HEK293 (cell line): ENCODE data around the gene HIPK2.

Source experiments
- CTCF ChIA-PET: fragments of 350-600 bp; formaldehyde crosslinking; extraction: SDS; loops from one replicate; lab custom pipeline; 2021; ENCODE audit warnings: antibody characterized with exemption; lab: Yijun Ruan, JAX
- POLR2A ChIA-PET: fragments of 300-600 bp; formaldehyde crosslinking; extraction: SDS; loops from one replicate; lab custom pipeline; 2020; ENCODE audit warnings: antibody characterized with exemption, inconsistent platforms; lab: Yijun Ruan, JAX
- H3K27ac ChIP-seq: fragments of 200-500 bp; sonication (Bioruptor generic); 2 replicates; pipeline ENCODE4 v1.5.1; 2014; ENCODE audit warnings: low read depth, low read length, control low read depth, inconsistent platforms; ENCODE audit errors: extremely low read depth
- H3K36me3 ChIP-seq, 2 experiments: fragments of 200-500 bp in 1 of 2; sonication (Bioruptor generic) in 1 of 2; 1 replicate in 1 of 2; 2 replicates in 1 of 2; pipeline ENCODE4 v1.5.1; 2014 to 2017; ENCODE audit warnings: inconsistent platforms in 2 of 2, low read length in 2 of 2; ENCODE audit not compliant: control insufficient read depth in 2 of 2, insufficient read depth in 1 of 2
- H3K4me1 ChIP-seq: fragments of 200-500 bp; sonication (Bioruptor generic); 2 replicates; pipeline ENCODE4 v1.5.1; 2014; ENCODE audit warnings: mild to moderate bottlenecking, low read length, inconsistent platforms; ENCODE audit not compliant: control insufficient read depth, insufficient read depth
- H3K4me3 ChIP-seq: 2 replicates; pipeline ENCODE4 v1.5.1; 2011; ENCODE audit warnings: low read depth, mild to moderate bottlenecking, control low read depth, low read length, moderate library complexity
- H3K9me3 ChIP-seq: fragments of 200-500 bp; sonication (Bioruptor generic); 2 replicates; pipeline ENCODE4 v1.5.1; 2014; ENCODE audit warnings: low read depth, low read length, inconsistent platforms; ENCODE audit not compliant: control insufficient read depth, insufficient read depth
- GLIS2 ChIP-seq: fragments of 450-650 bp; formaldehyde crosslinking; IDR thresholded peaks from 2 replicates; pipeline ENCODE4 v1.5.1; 2016; ENCODE audit warnings: missing biosample characterization, missing genetic modification characterization
- MEIS1 ChIP-seq: sonication (generic); formaldehyde crosslinking; IDR thresholded peaks from 2 replicates; pipeline ENCODE4 v1.8.1; 2022; ENCODE audit warnings: missing genetic modification reagents, mild to moderate bottlenecking, borderline replicate concordance
- REPIN1 ChIP-seq: fragments of 450-650 bp; formaldehyde crosslinking; IDR thresholded peaks from 2 replicates; pipeline ENCODE4 v1.5.1; 2017; ENCODE audit warnings: missing biosample characterization, missing genetic modification characterization, low read depth
- YY2 ChIP-seq: fragments of 450-650 bp; formaldehyde crosslinking; IDR thresholded peaks from 2 replicates; pipeline ENCODE4 v1.5.1; 2016; ENCODE audit warnings: missing biosample characterization, missing genetic modification characterization
- ZBTB20 ChIP-seq: fragments of 450-650 bp; formaldehyde crosslinking; IDR thresholded peaks from 2 replicates; pipeline ENCODE4 v1.5.1; 2016; ENCODE audit warnings: missing biosample characterization, missing genetic modification characterization
- ZEB2 ChIP-seq: fragments of 450-650 bp; formaldehyde crosslinking; IDR thresholded peaks from 2 replicates; pipeline ENCODE4 v1.5.1; 2016; ENCODE audit warnings: missing biosample characterization, missing genetic modification characterization
- ZNF121 ChIP-seq: fragments of 450-650 bp; formaldehyde crosslinking; IDR thresholded peaks from 2 replicates; pipeline ENCODE4 v1.5.1; 2016; ENCODE audit warnings: missing biosample characterization, missing genetic modification characterization
- ZNF18 ChIP-seq: fragments of 450-650 bp; formaldehyde crosslinking; IDR thresholded peaks from 2 replicates; pipeline ENCODE4 v1.5.1; 2016; ENCODE audit warnings: missing biosample characterization, missing genetic modification characterization
- ZNF223 ChIP-seq: fragments of 450-650 bp; formaldehyde crosslinking; IDR thresholded peaks from 2 replicates; pipeline ENCODE4 v1.5.1; 2016; ENCODE audit warnings: missing biosample characterization, missing genetic modification characterization
- ZNF23 ChIP-seq: fragments of 450-650 bp; formaldehyde crosslinking; IDR thresholded peaks from 2 replicates; pipeline ENCODE4 v1.5.1; 2016; ENCODE audit warnings: missing biosample characterization, missing genetic modification characterization, borderline replicate concordance
- ZNF302 ChIP-seq: fragments of 450-650 bp; formaldehyde crosslinking; IDR thresholded peaks from 2 replicates; pipeline ENCODE4 v1.5.1; 2016; ENCODE audit warnings: missing biosample characterization, missing genetic modification characterization, low read depth
- ZNF335 ChIP-seq: fragments of 450-650 bp; formaldehyde crosslinking; conservative IDR thresholded peaks from 2 replicates; pipeline ENCODE4 v1.5.1; 2016; ENCODE audit warnings: missing biosample characterization, missing genetic modification characterization
- ZNF366 ChIP-seq: fragments of 450-650 bp; formaldehyde crosslinking; conservative IDR thresholded peaks from 2 replicates; pipeline ENCODE4 v1.5.1; 2016; ENCODE audit warnings: missing biosample characterization, missing genetic modification characterization
- ZNF391 ChIP-seq: fragments of 450-650 bp; formaldehyde crosslinking; IDR thresholded peaks from 2 replicates; pipeline ENCODE4 v1.5.1; 2016; ENCODE audit warnings: low read depth, missing biosample characterization, missing genetic modification characterization, borderline replicate concordance
- ZNF488 ChIP-seq: fragments of 450-650 bp; formaldehyde crosslinking; IDR thresholded peaks from 2 replicates; pipeline ENCODE4 v1.5.1; 2016; ENCODE audit warnings: missing biosample characterization, missing genetic modification characterization
- ZNF510 ChIP-seq: fragments of 450-650 bp; formaldehyde crosslinking; IDR thresholded peaks from 2 replicates; pipeline ENCODE4 v1.5.1; 2018; ENCODE audit warnings: mild to moderate bottlenecking, missing genetic modification characterization, missing biosample characterization; ENCODE audit not compliant: insufficient replicate concordance
- ZNF629 ChIP-seq: fragments of 450-650 bp; formaldehyde crosslinking; IDR thresholded peaks from 2 replicates; pipeline ENCODE4 v1.5.1; 2017; ENCODE audit warnings: missing biosample characterization, missing genetic modification characterization
- TF ChIP-seq, protein P1 (sequence below): fragments of 450-650 bp; formaldehyde crosslinking; IDR thresholded peaks from 2 replicates; pipeline ENCODE4 v1.5.1; 2016; ENCODE audit warnings: missing biosample characterization, missing genetic modification characterization
- TF ChIP-seq, protein P2 (sequence below): fragments of 450-650 bp; formaldehyde crosslinking; optimal IDR thresholded peaks from 2 replicates; pipeline ENCODE3; 2016; ENCODE audit warnings: missing biosample characterization, mild to moderate bottlenecking, missing genetic modification characterization

The HIPK2 gene

DNA sequence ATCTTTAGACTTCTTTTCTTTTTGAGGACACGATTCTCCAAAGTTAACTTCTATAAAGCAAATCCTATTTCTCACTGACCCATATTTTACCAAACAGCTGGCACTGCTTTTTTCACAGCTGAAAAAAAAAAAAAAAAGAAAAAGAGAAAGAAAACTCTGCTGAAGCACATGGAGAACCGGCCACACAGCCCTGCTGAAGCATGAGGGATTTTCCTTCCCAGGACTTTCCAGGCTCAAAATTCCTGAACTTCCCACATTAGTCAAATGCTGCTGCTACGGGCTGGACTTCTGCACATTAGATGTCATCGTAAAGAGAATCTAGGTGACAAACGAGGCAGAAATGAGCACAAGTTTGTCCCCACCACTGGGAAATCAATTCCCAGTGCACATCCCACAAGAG, 25.2 kb downstream of the HIPK2 start (continued):
- TF ChIP-seq GLIS2 (tag by site-specific recombination) (no peak), ZNF23 (no peak), ZNF335 (tag by site-specific recombination) (no peak), MEIS1 (CRISPR knock-in tag) (no peak)
- TF ChIP-seq, protein P1, sequence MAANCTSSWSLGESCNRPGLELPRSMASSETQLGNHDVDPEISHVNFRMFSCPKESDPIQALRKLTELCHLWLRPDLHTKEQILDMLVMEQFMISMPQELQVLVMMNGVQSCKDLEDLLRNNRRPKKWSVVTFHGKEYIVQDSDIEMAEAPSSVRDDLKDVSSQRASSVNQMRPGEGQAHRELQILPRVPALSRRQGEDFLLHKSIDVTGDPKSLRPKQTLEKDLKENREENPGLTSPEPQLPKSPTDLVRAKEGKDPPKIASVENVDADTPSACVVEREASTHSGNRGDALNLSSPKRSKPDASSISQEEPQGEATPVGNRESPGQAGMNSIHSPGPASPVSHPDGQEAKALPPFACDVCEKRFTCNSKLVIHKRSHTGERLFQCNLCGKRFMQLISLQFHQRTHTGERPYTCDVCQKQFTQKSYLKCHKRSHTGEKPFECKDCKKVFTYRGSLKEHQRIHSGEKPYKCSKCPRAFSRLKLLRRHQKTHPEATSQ (tag by site-specific recombination) = no peak
- TF ChIP-seq, all 188 proteins: peak for 0

GRCh38 chr7:139752148-139752547, 25.6 kb downstream of the HIPK2 start:
- no peaks in the 10 kb centered on the region for H3K4me1 ChIP-seq
- POLR2A ChIA-PET = no interaction called here
- CTCF ChIA-PET = interaction anchor here (1.2 kb wide), 1 partner anchor 13 kb away, joined by 3 read pairs; no protein-coding TSS in a partner anchor

DNA sequence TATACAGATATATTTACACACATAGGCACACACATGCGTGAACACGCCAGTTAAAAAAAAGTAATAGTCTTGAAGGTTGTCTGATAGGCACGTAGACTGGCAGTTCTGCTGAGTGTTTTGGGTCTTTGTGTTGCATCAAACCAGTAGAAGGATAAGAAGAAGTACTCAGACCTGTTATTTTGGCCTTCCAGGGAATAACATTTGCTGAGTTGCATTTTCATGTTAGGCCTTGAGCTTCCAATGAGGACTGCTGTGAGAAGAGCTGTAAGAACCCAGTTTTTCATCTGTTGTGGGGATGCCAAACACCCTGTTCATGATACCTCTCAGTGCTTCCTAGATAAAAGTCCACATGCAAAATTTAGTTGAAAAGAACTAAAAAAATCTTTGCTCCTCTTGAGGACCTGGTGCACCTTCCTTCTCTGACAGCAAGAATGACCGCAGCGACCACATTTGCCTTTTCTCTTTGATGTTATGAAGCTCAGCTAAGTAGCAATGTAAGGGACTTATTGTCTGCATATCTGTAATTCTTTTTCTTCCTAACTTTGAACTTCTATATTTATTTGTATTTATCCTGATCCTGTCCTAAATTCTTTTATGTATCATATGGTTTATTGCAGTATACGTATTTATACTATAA, 27.2 kb downstream of the HIPK2 start:
- Histone ChIP-seq H3K4me3 (no peak overlapping the region), H3K9me3 (no peaks in the 10 kb centered on the region), H3K4me1 (no peaks in the 10 kb centered on the region), H3K27ac (no peak overlapping the region), H3K36me3 (no peaks in the 10 kb centered on the region)
- ChIA-PET POLR2A (no interaction called here), CTCF (no interaction called here)
- no peak for TF ChIP-seq ZNF18 (tag by site-specific recombination)
- TF ChIP-seq ZBTB20 = no peak
- no peak for TF ChIP-seq ZNF121 (tag by site-specific recombination)
- no peak for TF ChIP-seq ZNF223 (tag by site-specific recombination)
- no peak for TF ChIP-seq YY2 (tag by site-specific recombination)
- no peak for TF ChIP-seq ZNF302
- no peak for TF ChIP-seq ZEB2 (tag by site-specific recombination)
- no peak for TF ChIP-seq ZNF629 (tag by site-specific recombination)
- no peak for TF ChIP-seq ZNF391 (tag by site-specific recombination)

More at GRCh38 chr7:139752148-139752547, 25.6 kb downstream of the HIPK2 start:
- H3K27ac ChIP-seq = no peak overlapping the region
- H3K36me3 ChIP-seq = no peaks in the 10 kb centered on the region
- no peaks in the 10 kb centered on the region for H3K9me3 ChIP-seq
- H3K4me3 ChIP-seq = no peak overlapping the region
- TF ChIP-seq ZNF366 = no peak
- TF ChIP-seq REPIN1 (tag by site-specific recombination) = no peak
- TF ChIP-seq ZNF510 = no peak
- TF ChIP-seq, protein P2, sequence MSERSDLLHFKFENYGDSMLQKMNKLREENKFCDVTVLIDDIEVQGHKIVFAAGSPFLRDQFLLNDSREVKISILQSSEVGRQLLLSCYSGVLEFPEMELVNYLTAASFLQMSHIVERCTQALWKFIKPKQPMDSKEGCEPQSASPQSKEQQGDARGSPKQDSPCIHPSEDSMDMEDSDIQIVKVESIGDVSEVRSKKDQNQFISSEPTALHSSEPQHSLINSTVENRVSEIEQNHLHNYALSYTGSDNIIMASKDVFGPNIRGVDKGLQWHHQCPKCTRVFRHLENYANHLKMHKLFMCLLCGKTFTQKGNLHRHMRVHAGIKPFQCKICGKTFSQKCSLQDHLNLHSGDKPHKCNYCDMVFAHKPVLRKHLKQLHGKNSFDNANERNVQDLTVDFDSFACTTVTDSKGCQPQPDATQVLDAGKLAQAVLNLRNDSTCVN (tag by site-specific recombination) = no peak
- no peak for TF ChIP-seq ZNF488 (tag by site-specific recombination)
